Spinal cord (tissue), 10 donors: Measurements from ENCODE around the gene CNST. TPM values are rescaled to one million over a fixed set of nuclear protein-coding genes. Genes with fewer than 3 reads are reported as not detected.
A peak's percentile ranks its signal among the peaks of the same experiment; 100 is the strongest.
"Not testable (repeated sequence)": the region's sequence is repeated elsewhere in the genome, so short reads cannot be mapped to it uniquely, and the experiment has no call there.

Source experiments
- DNase-seq, 6 donors: peaks; one replicate each; pipeline versions ENCODE4 v3.0.0 to v3.0.0-alpha.2; 2013 to 2015; ENCODE audit warnings: low spot score in 6 of 6, low read depth in 4 of 6
- H3K27ac ChIP-seq: one replicate; pipeline ENCODE4 v1.5.1; 2013; ENCODE audit warnings: low read depth, low read length, control low read depth
- H3K27me3 ChIP-seq: one replicate; pipeline ENCODE4 v1.6.1; 2013; ENCODE audit warnings: low read length; ENCODE audit not compliant: control insufficient read depth, insufficient read depth
- H3K36me3 ChIP-seq: one replicate; pipeline ENCODE4 v1.6.1; 2013; ENCODE audit warnings: low read length; ENCODE audit not compliant: control insufficient read depth, insufficient read depth
- H3K4me1 ChIP-seq: one replicate; pipeline ENCODE4 v1.6.1; 2013; ENCODE audit warnings: low read length; ENCODE audit not compliant: control insufficient read depth, insufficient read depth
- H3K4me3 ChIP-seq: one replicate; pipeline ENCODE4 v1.5.1; 2013; ENCODE audit warnings: low read depth, low read length, control low read depth
- H3K9me3 ChIP-seq: one replicate; pipeline ENCODE4 v1.6.1; 2013; ENCODE audit warnings: low read length; ENCODE audit not compliant: control insufficient read depth, insufficient read depth
- WGBS: methylation state at CpG from one replicate; pipeline ENCODE4 v1.1.5; 2013; ENCODE audit warnings: missing lambda C conversion rate; ENCODE audit not compliant: insufficient coverage; 5-methylcytosine and 5-hydroxymethylcytosine counted together
- polyA plus RNA-seq, 2 donors: library from polyadenylated mRNA; unstranded; fragments of 120-200 nt; gene quantifications; one replicate each; pipeline ENCODE4 v1.2.1, GENCODE V29; 2013; ENCODE audit not compliant: insufficient read length in 2 of 2
- total RNA-seq, 2 donors: library from RNA; depleted of rRNA in 1 of 2; stranded (reverse); fragments of 120-200 nt in 1 of 2; fragments of >200 nt in 1 of 2; gene quantifications; one replicate each; pipeline versions ENCODE4 v1.2.3 to v1.2.4, GENCODE V29; 2013 to 2014
- donor health status: healthy.

The CNST gene
- total and polyA plus RNA-seq, 4 donors: 17.1 to 48.1 (median 21.7) TPM

GRCh38 chr1:246552110-246552509, 14.1 kb upstream of the CNST start:
- no peak for DNase-seq
- Histone ChIP-seq H3K36me3 (peaks cover 37% of the 10 kb centered on the region), H3K4me3 (no peak overlapping the region), H3K4me1 (no peaks in the 10 kb centered on the region), H3K27me3 (no peaks in the 10 kb centered on the region), H3K9me3 (no peaks in the 10 kb centered on the region), H3K27ac (no peak overlapping the region)
- WGBS: 100% methylated on average over 2 of the region's 6 CpGs

DNA sequence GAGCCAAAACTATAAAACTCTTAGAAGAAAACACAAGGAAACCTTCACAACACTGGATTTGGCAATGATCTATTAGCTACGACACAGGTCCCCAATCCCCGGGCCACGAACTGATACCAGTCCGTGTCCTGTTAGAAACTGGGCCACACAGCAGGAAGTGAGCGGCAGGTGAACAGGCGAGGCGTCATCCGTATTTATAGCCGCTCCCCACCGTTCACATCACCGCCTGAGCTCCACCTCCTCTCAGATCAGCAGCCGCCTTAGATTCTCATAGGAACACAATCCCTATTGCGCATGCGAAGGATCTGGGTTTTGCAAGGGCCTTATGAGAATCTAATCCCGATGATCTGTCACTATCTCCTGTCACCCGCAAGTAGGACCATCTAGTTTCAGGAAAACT, 12.1 kb upstream of the CNST start:
- 93% methylated on average over 14 of the region's 16 CpGs for WGBS
- no peak overlapping the region for H3K4me3 ChIP-seq

DNA sequence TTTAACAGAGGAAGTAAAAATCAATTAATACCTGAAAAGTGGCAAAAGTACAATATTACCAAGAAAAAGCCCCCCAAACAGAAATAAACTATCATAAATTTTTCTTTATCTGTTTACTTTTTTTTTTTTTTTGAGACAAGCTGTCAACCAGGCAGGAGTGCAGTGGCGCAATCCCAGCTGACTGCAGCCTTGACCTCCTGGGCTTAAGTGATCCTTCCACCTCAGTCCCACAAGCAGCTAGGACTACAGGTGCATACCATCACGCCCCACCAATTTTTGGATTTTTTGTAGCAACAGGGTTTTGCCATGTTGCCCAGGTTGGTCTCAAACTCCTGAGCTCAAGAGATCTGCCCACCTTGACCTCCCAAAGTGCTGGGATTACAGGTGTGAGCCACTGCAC, 8.2 kb upstream of the CNST start:
- 94% methylated on average over 2 of the region's 2 CpGs for WGBS
- H3K36me3 ChIP-seq: peaks cover 36% of the 10 kb centered on the region
- H3K27ac ChIP-seq: no peak overlapping the region
- H3K4me1 ChIP-seq: no peaks in the 10 kb centered on the region
- H3K9me3 ChIP-seq: no peaks in the 10 kb centered on the region
- H3K27me3 ChIP-seq: no peaks in the 10 kb centered on the region
- no peak overlapping the region for H3K4me3 ChIP-seq
- DNase-seq: no peak

More for the DNA sequence above, 12.1 kb upstream of the CNST start:
- DNase-seq: no peak
- Histone ChIP-seq H3K36me3 (peaks cover 38% of the 10 kb centered on the region), H3K27me3 (no peaks in the 10 kb centered on the region), H3K4me1 (no peaks in the 10 kb centered on the region), H3K27ac (no peak overlapping the region), H3K9me3 (no peaks in the 10 kb centered on the region)

GRCh38 chr1:246559310-246559709, 6.9 kb upstream of the CNST start:
- no peak overlapping the region for H3K27ac ChIP-seq
- H3K9me3 ChIP-seq: no peaks in the 10 kb centered on the region
- H3K36me3 ChIP-seq: peaks cover 30% of the 10 kb centered on the region
- H3K4me1 ChIP-seq: no peaks in the 10 kb centered on the region
- no peak overlapping the region for H3K4me3 ChIP-seq
- 96% methylated on average over 2 of the region's 4 CpGs for WGBS
- DNase-seq: no peak
- H3K27me3 ChIP-seq: no peaks in the 10 kb centered on the region

- not testable (repeated sequence) for H3K4me1 ChIP-seq, H3K27ac ChIP-seq, H3K4me3 ChIP-seq, H3K27me3 ChIP-seq, H3K9me3 ChIP-seq, DNase-seq
- peaks cover 23% of the 10 kb centered on the region for H3K36me3 ChIP-seq
- WGBS: 88% methylated on average over 9 of the region's 10 CpGs
Observed at GRCh38 chr1:246560833-246561232, 5.4 kb upstream of the CNST start.

- WGBS: 37% methylated on average over 24 of the region's 33 CpGs
- peak overlapping the region; percentile 89 for H3K4me3 ChIP-seq
- peak overlapping the region; percentile 77 for H3K27ac ChIP-seq
- no peaks in the 10 kb centered on the region for H3K9me3 ChIP-seq
- DNase-seq: no peak
- H3K4me1 ChIP-seq: peaks cover 10% of the 10 kb centered on the region
- peaks cover 7% of the 10 kb centered on the region for H3K36me3 ChIP-seq
- no peaks in the 10 kb centered on the region for H3K27me3 ChIP-seq
Observed at GRCh38 chr1:246564839-246565750, 1.2 kb upstream of the CNST start.

DNA sequence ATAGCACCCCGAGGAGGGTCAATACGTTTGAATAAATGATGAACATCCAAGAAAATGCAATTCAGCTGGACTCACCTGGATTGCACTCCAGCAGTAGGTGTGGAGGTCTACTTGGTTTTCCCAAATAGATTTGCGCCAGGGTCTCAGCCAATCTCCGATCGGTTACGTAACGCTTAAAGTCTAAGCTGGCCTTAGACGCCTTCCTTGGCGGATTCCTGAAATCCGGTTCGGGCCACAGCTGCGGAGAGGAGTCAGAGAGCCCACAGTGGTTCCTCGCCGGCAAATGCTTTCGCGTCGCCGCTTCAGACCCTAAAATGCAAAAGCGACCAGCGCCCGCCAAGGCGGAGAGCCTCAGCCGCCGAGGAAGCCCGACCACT, 517 bp upstream of the CNST start:
- Histone ChIP-seq H3K4me1 (peaks cover 10% of the 10 kb centered on the region), H3K27ac (peak overlapping the region; percentile 77), H3K36me3 (peaks cover 4% of the 10 kb centered on the region), H3K9me3 (no peaks in the 10 kb centered on the region), H3K27me3 (no peaks in the 10 kb centered on the region), H3K4me3 (peak overlapping the region; percentile 89)
- peak in 1 of 6 donors; percentile 6 for DNase-seq
- under 1% methylated on average over 25 of the region's 25 CpGs for WGBS

DNA sequence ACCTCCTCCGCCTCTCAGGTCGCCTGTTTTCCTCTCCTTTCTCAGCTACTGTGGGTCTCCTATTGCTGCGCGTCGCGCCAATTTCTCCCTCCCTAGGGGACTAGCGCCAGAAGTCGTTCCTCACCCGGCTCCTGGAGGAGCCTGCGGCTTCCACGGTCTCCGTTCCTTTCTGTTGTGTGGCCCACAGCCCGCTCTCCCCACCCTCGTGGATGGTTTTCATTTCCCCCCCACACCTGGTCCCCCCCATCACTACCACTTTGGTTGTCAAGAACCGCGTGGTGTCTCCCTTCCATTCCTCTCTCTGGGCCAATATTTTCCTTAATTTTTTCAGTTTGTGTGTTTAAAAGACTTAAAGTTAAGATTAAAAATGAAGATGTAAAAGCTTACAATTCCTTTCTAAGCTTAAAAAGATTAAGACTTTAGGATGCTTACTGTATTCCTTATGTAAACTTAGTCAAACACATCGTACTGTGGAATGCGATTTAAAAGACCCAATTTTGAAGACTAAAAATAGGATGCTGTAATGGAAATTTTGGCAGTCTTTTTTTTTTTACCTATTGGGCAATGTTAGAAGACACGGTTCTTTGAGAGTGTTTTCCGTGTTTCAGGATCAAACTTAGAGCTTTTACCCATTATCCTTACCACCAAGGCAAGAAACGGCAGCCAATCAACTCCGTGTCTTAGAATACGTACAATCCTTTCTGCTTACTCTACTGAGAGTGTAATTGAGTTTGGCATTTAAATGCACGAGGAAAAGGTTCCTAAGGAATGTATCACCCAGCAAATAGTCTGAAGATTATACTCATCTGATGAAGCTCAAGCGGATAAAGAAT, 773 bp downstream of the CNST start:
- peak in 4 of 6 donors; percentile 7 to 77 (median 20) for DNase-seq
- H3K4me3 ChIP-seq: peak overlapping the region; percentile 89
- H3K27ac ChIP-seq: peak overlapping the region; percentile 92
- H3K27me3 ChIP-seq: no peaks in the 10 kb centered on the region
- H3K36me3 ChIP-seq: peaks cover 4% of the 10 kb centered on the region
- H3K4me1 ChIP-seq: peaks cover 10% of the 10 kb centered on the region
- no peaks in the 10 kb centered on the region for H3K9me3 ChIP-seq
- WGBS: 0% methylated on average over 14 of the region's 25 CpGs

DNA sequence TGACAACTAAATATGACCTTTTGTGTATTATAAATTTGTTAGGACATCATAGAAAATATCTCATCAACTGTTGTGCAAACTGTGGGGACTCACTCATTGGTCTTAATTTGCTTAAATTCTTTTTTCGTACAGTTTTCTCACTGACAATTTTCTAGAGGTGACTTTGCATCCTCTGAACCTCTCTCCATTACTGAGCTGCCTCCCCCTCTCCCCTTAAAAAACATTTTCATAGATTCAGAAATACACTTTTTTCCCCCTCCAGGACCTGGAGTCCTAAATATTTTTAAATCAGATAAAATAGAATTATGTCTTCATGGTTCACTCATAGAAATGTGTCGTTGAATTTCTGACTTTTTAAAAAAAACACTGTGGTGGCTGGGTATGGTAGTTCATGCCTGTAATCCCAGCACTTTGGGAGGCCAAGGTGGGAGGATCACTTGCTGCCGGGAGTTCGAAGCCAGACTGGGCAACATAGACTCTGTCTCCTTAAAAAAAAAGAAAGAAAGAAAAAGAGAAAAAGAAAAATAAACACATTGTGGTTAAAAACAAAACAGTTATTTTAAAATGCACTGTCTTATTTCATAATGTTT, 1.5 kb downstream of the CNST start:
- 71% methylated on average over 1 of the region's 4 CpGs for WGBS
- Histone ChIP-seq H3K4me3 (peak overlapping the region; percentile 89), H3K27ac (no peak overlapping the region), H3K36me3 (peaks cover 2% of the 10 kb centered on the region), H3K4me1 (peaks cover 10% of the 10 kb centered on the region), H3K27me3 (no peaks in the 10 kb centered on the region), H3K9me3 (no peaks in the 10 kb centered on the region)
- no peak for DNase-seq
